SH-SY5Y (cell line): Measurements from ENCODE around the gene SLC49A3.

Experiments
- GATA2 ChIP-seq: IDR thresholded peaks from 2 replicates; pipeline ENCODE4 v1.6.1; 2011; ENCODE audit warnings: mild to moderate bottlenecking, low read depth, low read length
- GATA3 ChIP-seq: IDR thresholded peaks from 2 replicates; pipeline ENCODE4 v1.6.1; 2011; ENCODE audit warnings: low read depth, mild to moderate bottlenecking, low read length, moderate library complexity

GRCh38 chr4:721261-722168 is 32.6 kb upstream of the SLC49A3 start:
- TF ChIP-seq GATA2 (no peak), GATA3 (no peak)
